Loucy (cell line): ENCODE data around the gene TEAD4.

ENCODE experiments used
- EZH2phosphoT487 ChIP-seq: fragments of 200-600 bp; IDR thresholded peaks from 2 replicates; pipeline ENCODE4 v1.6.1; 2018; ENCODE audit warnings: antibody characterized with exemption, mild to moderate bottlenecking, moderate library complexity, borderline replicate concordance
- TF ChIP-seq, protein P1 (sequence below): fragments of 200-600 bp; sonication (generic); conservative IDR thresholded peaks from 2 replicates; pipeline ENCODE4 v1.5.1; 2014; ENCODE audit warnings: mild to moderate bottlenecking, antibody characterized with exemption, low read length

DNA sequence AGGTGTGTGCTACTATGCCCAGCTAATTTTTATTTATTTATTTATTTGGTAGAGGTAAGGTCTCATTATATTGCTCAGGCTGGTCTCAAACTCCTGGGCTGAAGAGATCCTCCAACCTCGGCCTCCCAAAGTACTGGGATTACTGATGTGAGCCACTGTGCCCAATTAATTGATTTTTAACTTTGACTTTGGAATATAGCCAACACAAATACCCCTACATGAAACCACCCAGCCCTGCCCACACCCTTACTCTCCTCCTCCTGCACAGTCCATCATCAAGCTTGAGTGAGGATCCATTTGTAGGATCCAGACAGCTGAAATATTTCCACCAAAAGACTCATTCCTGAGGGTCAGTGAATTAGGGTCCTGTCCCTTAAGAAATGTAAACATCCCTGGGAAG is 3.3 kb upstream of the TEAD4 start:
- TF ChIP-seq, protein P1, sequence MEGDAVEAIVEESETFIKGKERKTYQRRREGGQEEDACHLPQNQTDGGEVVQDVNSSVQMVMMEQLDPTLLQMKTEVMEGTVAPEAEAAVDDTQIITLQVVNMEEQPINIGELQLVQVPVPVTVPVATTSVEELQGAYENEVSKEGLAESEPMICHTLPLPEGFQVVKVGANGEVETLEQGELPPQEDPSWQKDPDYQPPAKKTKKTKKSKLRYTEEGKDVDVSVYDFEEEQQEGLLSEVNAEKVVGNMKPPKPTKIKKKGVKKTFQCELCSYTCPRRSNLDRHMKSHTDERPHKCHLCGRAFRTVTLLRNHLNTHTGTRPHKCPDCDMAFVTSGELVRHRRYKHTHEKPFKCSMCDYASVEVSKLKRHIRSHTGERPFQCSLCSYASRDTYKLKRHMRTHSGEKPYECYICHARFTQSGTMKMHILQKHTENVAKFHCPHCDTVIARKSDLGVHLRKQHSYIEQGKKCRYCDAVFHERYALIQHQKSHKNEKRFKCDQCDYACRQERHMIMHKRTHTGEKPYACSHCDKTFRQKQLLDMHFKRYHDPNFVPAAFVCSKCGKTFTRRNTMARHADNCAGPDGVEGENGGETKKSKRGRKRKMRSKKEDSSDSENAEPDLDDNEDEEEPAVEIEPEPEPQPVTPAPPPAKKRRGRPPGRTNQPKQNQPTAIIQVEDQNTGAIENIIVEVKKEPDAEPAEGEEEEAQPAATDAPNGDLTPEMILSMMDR: no peak
- TF ChIP-seq EZH2phosphoT487: no peak
